Measurements from ENCODE around the gene C4orf50. TPM values are rescaled to one million over a fixed set of nuclear protein-coding genes. Genes with fewer than 3 reads are reported as not detected.
"Not testable (repeated sequence)": the region's sequence is repeated elsewhere in the genome, so short reads cannot be mapped to it uniquely, and the experiment has no call there.

Gene C4orf50
- total RNA-seq, 1 donor from 2014 or later, result 0.16 TPM

GRCh38 chr4:6008766-6009385, 9.4 kb downstream of the C4orf50 start:
- no peaks in the 10 kb centered on the region for H3K79me2 ChIP-seq (ENCODE audit: insufficient read depth, low read length)
- H3K36me3 Mint-ChIP-seq (ENCODE audit: low read depth, unreplicated experiment), result no peaks in the 10 kb centered on the region
- DNase-seq (ENCODE audit: low read depth), result no peak
- TF ChIP-seq EZH2 (IDR thresholded peaks at IDR 0.05; ENCODE audit: insufficient read depth, low read length), result no peak
- no peak for TF ChIP-seq CTCF (IDR thresholded peaks at IDR 0.05; ENCODE audit: insufficient read depth, low read depth, low read length)
- H2AFZ ChIP-seq (ENCODE audit: low read depth, low read length), result no peak overlapping the region
- H3K4me2 ChIP-seq (ENCODE audit: low read length), result no peak overlapping the region
- peaks cover 59% of the 10 kb centered on the region for H3K27me3 Mint-ChIP-seq (ENCODE audit: low read depth, unreplicated experiment)
- no peaks in the 10 kb centered on the region for H3K4me1 Mint-ChIP-seq (ENCODE audit: low read depth, unreplicated experiment)
- peaks cover 2% of the 10 kb centered on the region for H3K9me3 ChIP-seq (ENCODE audit: insufficient read depth, low read depth, low read length)
- no peaks in the 10 kb centered on the region for H4K20me1 ChIP-seq (ENCODE audit: insufficient read depth, low read length)
- H3K9ac ChIP-seq (ENCODE audit: low read length), result no peak overlapping the region
- no peak overlapping the region for H3K27ac Mint-ChIP-seq (ENCODE audit: unreplicated experiment)
- peaks cover 18% of the 10 kb centered on the region for H3K27me3 ChIP-seq (ENCODE audit: insufficient read depth, low read length)
- H3K4me3 Mint-ChIP-seq (ENCODE audit: unreplicated experiment), result no peak overlapping the region
- H3K4me3 ChIP-seq (ENCODE audit: insufficient read depth, low read depth, low read length), result no peak overlapping the region
- H3K36me3 ChIP-seq (ENCODE audit: insufficient read depth, low read length), result no peaks in the 10 kb centered on the region
- FAIRE-seq, result no peak
- H3K4me1 ChIP-seq (ENCODE audit: insufficient read depth, low read length), result no peaks in the 10 kb centered on the region
- H3K9me3 Mint-ChIP-seq (ENCODE audit: unreplicated experiment), result peaks cover 3% of the 10 kb centered on the region
- no peak overlapping the region for H3K27ac ChIP-seq (ENCODE audit: low read depth, low read length)

GRCh38 chr4:6008092-6008551, 10.1 kb downstream of the C4orf50 start:
- Mint-ChIP-seq H3K27me3 (ENCODE audit: low read depth, unreplicated experiment) (peaks cover 59% of the 10 kb centered on the region), H3K36me3 (ENCODE audit: low read depth, unreplicated experiment) (no peaks in the 10 kb centered on the region), H3K9me3 (ENCODE audit: unreplicated experiment) (peaks cover 3% of the 10 kb centered on the region), H3K27ac (ENCODE audit: unreplicated experiment) (no peak overlapping the region), H3K4me3 (ENCODE audit: unreplicated experiment) (no peak overlapping the region), H3K4me1 (ENCODE audit: low read depth, unreplicated experiment) (no peaks in the 10 kb centered on the region)
- H3K9me3 ChIP-seq (ENCODE audit: insufficient read depth, low read depth, low read length), result peaks cover 2% of the 10 kb centered on the region
- no peak for FAIRE-seq
- H3K27me3 ChIP-seq (ENCODE audit: insufficient read depth, low read length), result peaks cover 18% of the 10 kb centered on the region
- no peaks in the 10 kb centered on the region for H4K20me1 ChIP-seq (ENCODE audit: insufficient read depth, low read length)
- no peak overlapping the region for H2AFZ ChIP-seq (ENCODE audit: low read depth, low read length)
- H3K4me1 ChIP-seq (ENCODE audit: insufficient read depth, low read length), result no peaks in the 10 kb centered on the region
- H3K9ac ChIP-seq (ENCODE audit: low read length), result no peak overlapping the region
- H3K36me3 ChIP-seq (ENCODE audit: insufficient read depth, low read length), result no peaks in the 10 kb centered on the region
- DNase-seq (ENCODE audit: low read depth), result no peak
- H3K27ac ChIP-seq (ENCODE audit: low read depth, low read length), result no peak overlapping the region
- no peak overlapping the region for H3K4me3 ChIP-seq (ENCODE audit: insufficient read depth, low read depth, low read length)
- H3K79me2 ChIP-seq (ENCODE audit: insufficient read depth, low read length), result no peaks in the 10 kb centered on the region
- TF ChIP-seq EZH2 (IDR thresholded peaks at IDR 0.05; ENCODE audit: insufficient read depth, low read length) (no peak), CTCF (IDR thresholded peaks at IDR 0.05; ENCODE audit: insufficient read depth, low read depth, low read length) (no peak)
- no peak overlapping the region for H3K4me2 ChIP-seq (ENCODE audit: low read length)

- Histone ChIP-seq H3K4me3 (ENCODE audit: insufficient read depth, low read depth, low read length) (no peak overlapping the region), H3K36me3 (ENCODE audit: insufficient read depth, low read length) (no peaks in the 10 kb centered on the region), H3K4me2 (ENCODE audit: low read length) (no peak overlapping the region), H3K27ac (ENCODE audit: low read depth, low read length) (no peak overlapping the region), H2AFZ (ENCODE audit: low read depth, low read length) (no peak overlapping the region), H4K20me1 (ENCODE audit: insufficient read depth, low read length) (no peaks in the 10 kb centered on the region), H3K27me3 (ENCODE audit: insufficient read depth, low read length) (peaks cover 16% of the 10 kb centered on the region), H3K9ac (ENCODE audit: low read length) (no peak overlapping the region), H3K4me1 (ENCODE audit: insufficient read depth, low read length) (no peaks in the 10 kb centered on the region), H3K79me2 (ENCODE audit: insufficient read depth, low read length) (no peaks in the 10 kb centered on the region), H3K9me3 (ENCODE audit: insufficient read depth, low read depth, low read length) (peaks cover 2% of the 10 kb centered on the region)
- no peaks in the 10 kb centered on the region for H3K36me3 Mint-ChIP-seq (ENCODE audit: low read depth, unreplicated experiment)
- peaks cover 60% of the 10 kb centered on the region for H3K27me3 Mint-ChIP-seq (ENCODE audit: low read depth, unreplicated experiment)
- no peak overlapping the region for H3K4me3 Mint-ChIP-seq (ENCODE audit: unreplicated experiment)
- DNase-seq (ENCODE audit: low read depth), result no peak
- TF ChIP-seq CTCF (IDR thresholded peaks at IDR 0.05; ENCODE audit: insufficient read depth, low read depth, low read length) (no peak), EZH2 (IDR thresholded peaks at IDR 0.05; ENCODE audit: insufficient read depth, low read length) (no peak)
- no peaks in the 10 kb centered on the region for H3K4me1 Mint-ChIP-seq (ENCODE audit: low read depth, unreplicated experiment)
- no peak overlapping the region for H3K27ac Mint-ChIP-seq (ENCODE audit: unreplicated experiment)
- peaks cover 2% of the 10 kb centered on the region for H3K9me3 Mint-ChIP-seq (ENCODE audit: unreplicated experiment)
- no peak for FAIRE-seq
Observed at GRCh38 chr4:6005175-6005574, 13.1 kb downstream of the C4orf50 start.

- not testable (repeated sequence) for H3K27ac Mint-ChIP-seq (ENCODE audit: unreplicated experiment); H2AFZ ChIP-seq (ENCODE audit: low read depth, low read length)
Observed at GRCh38 chr4:6003485-6003884, 14.7 kb downstream of the C4orf50 start.

More at GRCh38 chr4:6003485-6003884, 14.7 kb downstream of the C4orf50 start:
- not testable (repeated sequence) for H3K9me3 Mint-ChIP-seq (ENCODE audit: unreplicated experiment); H4K20me1 ChIP-seq (ENCODE audit: insufficient read depth, low read length); H3K36me3 ChIP-seq (ENCODE audit: insufficient read depth, low read length); H3K4me3 Mint-ChIP-seq (ENCODE audit: unreplicated experiment); DNase-seq (ENCODE audit: low read depth); H3K27ac ChIP-seq (ENCODE audit: low read depth, low read length); H3K4me1 Mint-ChIP-seq (ENCODE audit: low read depth, unreplicated experiment); H3K9ac ChIP-seq (ENCODE audit: low read length); H3K27me3 ChIP-seq (ENCODE audit: insufficient read depth, low read length); H3K9me3 ChIP-seq (ENCODE audit: insufficient read depth, low read depth, low read length); H3K79me2 ChIP-seq (ENCODE audit: insufficient read depth, low read length); H3K4me1 ChIP-seq (ENCODE audit: insufficient read depth, low read length); H3K4me2 ChIP-seq (ENCODE audit: low read length); H3K4me3 ChIP-seq (ENCODE audit: insufficient read depth, low read depth, low read length); H3K36me3 Mint-ChIP-seq (ENCODE audit: low read depth, unreplicated experiment)
- FAIRE-seq, result peak; percentile 17
- H3K27me3 Mint-ChIP-seq (ENCODE audit: low read depth, unreplicated experiment), result peaks cover 58% of the 10 kb centered on the region

All from astrocyte (in vitro differentiated cells and primary cell).